Esophagus muscularis mucosa (tissue), 4 donors: Measurements from ENCODE around the gene ATP2A3. TPM values are rescaled to one million over a fixed set of nuclear protein-coding genes. Genes with fewer than 3 reads are reported as not detected.
A peak's percentile ranks its signal among the peaks of the same experiment; 100 is the strongest.

Experiments used
- DNase-seq: peaks from one replicate; pipeline ENCODE4 v3.0.0-alpha.2; 2017; ENCODE audit errors: extremely low spot score
- H3K27ac ChIP-seq, 4 donors: fragments of 200-600 bp; sonication (generic); replicated peaks in 1 of 4; 1 replicate in 3 of 4; 2 replicates in 1 of 4; pipeline ENCODE4 v1.5.1; 2016 to 2019; ENCODE audit warnings: mild to moderate bottlenecking in 1 of 4
- H3K27me3 ChIP-seq, 4 donors: fragments of 200-600 bp; sonication (generic); one replicate each; pipeline versions ENCODE4 v1.5.1 to v1.6.0; 2016 to 2019
- H3K36me3 ChIP-seq, 4 donors: fragments of 200-600 bp; sonication (generic); one replicate each; pipeline ENCODE4 v1.5.1; 2016 to 2019
- H3K4me1 ChIP-seq, 4 donors: fragments of 200-600 bp; sonication (generic); one replicate each; pipeline ENCODE4 v1.5.1; 2016 to 2019
- H3K4me3 ChIP-seq, 4 donors: fragments of 200-600 bp; sonication (generic); 1 replicate in 2 of 4; 2 replicates in 2 of 4; pipeline ENCODE4 v1.5.1; 2016 to 2019; ENCODE audit warnings: mild to moderate bottlenecking in 4 of 4, moderate library complexity in 1 of 4
- H3K9me3 ChIP-seq, 4 donors: fragments of 200-600 bp; sonication (generic); 1 replicate in 3 of 4; 2 replicates in 1 of 4; pipeline ENCODE4 v1.5.1; 2016 to 2019
- CTCF ChIP-seq, 3 experiments: fragments of 200-600 bp in 2 of 3; fragments of 450-650 bp in 1 of 3; sonication (generic) in 2 of 3; IDR thresholded peaks; one replicate each; pipeline ENCODE4 v1.5.1; 2017 to 2019; ENCODE audit warnings: antibody characterized with exemption in 3 of 3, mild to moderate bottlenecking in 2 of 3, moderate library complexity in 1 of 3
- EP300 ChIP-seq: sonication (generic); formaldehyde crosslinking; IDR thresholded peaks from one replicate; pipeline ENCODE4 v1.6.1; 2017; ENCODE audit warnings: antibody characterized with exemption
- POLR2A ChIP-seq: fragments of 450-650 bp; IDR thresholded peaks from one replicate; pipeline ENCODE4 v1.6.1; 2017; ENCODE audit warnings: antibody characterized with exemption, moderate library complexity, mild to moderate bottlenecking, low read depth
- POLR2AphosphoS5 ChIP-seq, 2 donors: sonication (generic); formaldehyde crosslinking; IDR thresholded peaks; one replicate each; pipeline ENCODE4 v1.6.1; 2017; ENCODE audit warnings: antibody characterized with exemption in 2 of 2
- WGBS: methylation state at CpG from one replicate; pipeline ENCODE4 v1.1.5; 2018; 5-methylcytosine and 5-hydroxymethylcytosine counted together
- intact Hi-C: fragments of 100-400 bp; cut with DNase I; formaldehyde crosslinking; loops from one replicate; pipeline ENCODE4 v1.15.1; 2023
- total RNA-seq, 4 donors: library from RNA; depleted of rRNA; stranded (reverse); fragments of >200 nt; gene quantifications; one replicate each; pipeline versions ENCODE4 v1.1.0 to v1.2.1, GENCODE V29; 2016

ATP2A3 gene
- total RNA-seq, 4 donors from 2014 or later: 17.9 to 35.4 (median 24.8) TPM

GRCh38 chr17:3887804-3888203 lies 76.4 kb downstream of the ATP2A3 start:
- intact Hi-C loops: no loop called here
- no peak for DNase-seq
- peak overlapping the region; percentile 88 to 91 (median 90) for H3K27ac ChIP-seq
- TF ChIP-seq POLR2AphosphoS5 (IDR thresholded peaks at IDR 0.05): no peak
- TF ChIP-seq CTCF (IDR thresholded peaks at IDR 0.05): no peak
- no peak for TF ChIP-seq POLR2A
- no peak for TF ChIP-seq EP300
- H3K36me3 ChIP-seq: peaks cover 0 to 26% (median 24%) of the 10 kb centered on the region in 4 donors
- H3K9me3 ChIP-seq: no peaks in the 10 kb centered on the region
- no peak overlapping the region for H3K4me3 ChIP-seq
- 46% methylated on average over 7 of the region's 9 CpGs for WGBS
- H3K4me1 ChIP-seq: peaks cover 64 to 77% (median 76%) of the 10 kb centered on the region in 4 donors
- H3K27me3 ChIP-seq: no peaks in the 10 kb centered on the region

DNA sequence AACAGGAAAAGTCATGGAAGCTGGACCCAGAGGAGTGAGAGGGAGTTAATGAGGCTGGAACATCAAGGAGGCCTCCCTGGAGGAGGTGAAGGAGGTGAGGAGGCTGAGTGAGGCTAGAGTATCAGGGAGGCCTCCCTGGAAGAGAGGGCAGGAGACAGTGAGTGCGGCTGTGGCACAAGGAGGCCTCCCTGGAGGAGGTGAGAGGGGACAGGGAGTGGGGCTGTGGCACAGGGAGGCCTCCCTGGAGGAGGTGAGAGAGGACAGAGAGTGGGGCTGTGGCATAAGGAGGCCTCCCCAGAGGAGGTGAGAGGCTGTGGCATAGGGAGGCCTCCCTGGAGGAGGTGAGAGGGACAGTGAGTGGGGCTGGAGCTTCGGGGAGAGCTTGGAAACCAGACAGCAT lies 76.8 kb downstream of the ATP2A3 start:
- Histone ChIP-seq H3K4me1 (peaks cover 63 to 74% (median 73%) of the 10 kb centered on the region in 4 donors), H3K9me3 (no peaks in the 10 kb centered on the region), H3K36me3 (peaks cover 0 to 30% (median 28%) of the 10 kb centered on the region in 4 donors), H3K27ac (peak overlapping the region; percentile 88 to 91 (median 90)), H3K4me3 (no peak overlapping the region), H3K27me3 (no peaks in the 10 kb centered on the region)
- WGBS: 59% methylated on average over 2 of the region's 2 CpGs
- TF ChIP-seq CTCF (IDR thresholded peaks at IDR 0.05) (no peak), POLR2A (no peak), EP300 (no peak), POLR2AphosphoS5 (IDR thresholded peaks at IDR 0.05) (no peak)
- intact Hi-C loops: no loop called here
- no peak for DNase-seq

DNA sequence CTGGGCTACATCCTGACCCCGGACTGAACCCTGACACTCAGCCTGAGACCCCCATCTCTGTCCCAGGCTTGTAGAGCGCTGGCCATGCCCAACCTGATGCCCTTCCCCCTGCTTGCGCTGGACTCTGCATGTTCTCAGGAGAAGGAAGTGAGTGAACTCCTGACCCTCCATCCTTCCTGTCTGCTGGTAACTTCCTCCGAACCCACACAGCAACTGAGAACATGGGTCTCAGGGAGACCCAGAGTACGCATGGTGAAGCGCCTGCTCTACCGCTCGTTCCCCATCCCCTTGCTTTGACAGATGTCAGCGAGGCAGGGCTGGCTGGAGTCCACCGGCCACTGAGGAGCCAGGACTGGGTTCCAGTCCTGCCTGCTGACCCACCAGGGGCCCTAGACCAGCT lies 77.5 kb downstream of the ATP2A3 start:
- DNase-seq: no peak
- TF ChIP-seq POLR2AphosphoS5 (IDR thresholded peaks at IDR 0.05) (peak; percentile 48 to 56), EP300 (no peak), POLR2A (no peak)
- H3K9me3 ChIP-seq: no peaks in the 10 kb centered on the region
- peaks cover 0 to 36% (median 29%) of the 10 kb centered on the region in 4 donors for H3K36me3 ChIP-seq
- peaks cover 57 to 68% (median 66%) of the 10 kb centered on the region in 4 donors for H3K4me1 ChIP-seq
- H3K27me3 ChIP-seq: no peaks in the 10 kb centered on the region
- no peak overlapping the region for H3K4me3 ChIP-seq
- intact Hi-C loops: no loop called here
- WGBS: 67% methylated on average over 5 of the region's 10 CpGs
- peak overlapping the region; percentile 88 to 91 (median 90) for H3K27ac ChIP-seq

GRCh38 chr17:3885970-3886369 lies 78.3 kb downstream of the ATP2A3 start:
- no peak overlapping the region for H3K4me3 ChIP-seq
- no peak for DNase-seq
- 78% methylated on average over 4 of the region's 4 CpGs for WGBS
- intact Hi-C loops: no loop called here
- TF ChIP-seq POLR2AphosphoS5 (IDR thresholded peaks at IDR 0.05): no peak
- no peaks in the 10 kb centered on the region for H3K27me3 ChIP-seq
- H3K4me1 ChIP-seq: peaks cover 49 to 60% (median 58%) of the 10 kb centered on the region in 4 donors
- H3K36me3 ChIP-seq: peaks cover 0 to 41% (median 29%) of the 10 kb centered on the region in 4 donors
- no peak overlapping the region for H3K27ac ChIP-seq
- no peaks in the 10 kb centered on the region for H3K9me3 ChIP-seq

- TF ChIP-seq EP300 (no peak), CTCF (IDR thresholded peaks at IDR 0.05) (no peak), POLR2A (no peak), POLR2AphosphoS5 (IDR thresholded peaks at IDR 0.05) (no peak)
- no peak overlapping the region for H3K4me3 ChIP-seq
- peaks cover 0 to 41% (median 29%) of the 10 kb centered on the region in 4 donors for H3K36me3 ChIP-seq
- peak overlapping the region in 1 of 4 donors; percentile 2 for H3K27ac ChIP-seq
- no peaks in the 10 kb centered on the region for H3K9me3 ChIP-seq
- no peak for DNase-seq
- no peaks in the 10 kb centered on the region for H3K27me3 ChIP-seq
- intact Hi-C loops: no loop called here
- H3K4me1 ChIP-seq: peaks cover 42 to 53% (median 51%) of the 10 kb centered on the region in 4 donors
- WGBS: 78% methylated on average over 3 of the region's 14 CpGs
Observed at GRCh38 chr17:3885271-3885670, 79.0 kb downstream of the ATP2A3 start.

GRCh38 chr17:3884188-3884587 lies 80.0 kb downstream of the ATP2A3 start:
- H3K9me3 ChIP-seq: no peaks in the 10 kb centered on the region
- no peak overlapping the region for H3K27ac ChIP-seq
- DNase-seq: no peak
- H3K27me3 ChIP-seq: no peaks in the 10 kb centered on the region
- TF ChIP-seq CTCF (IDR thresholded peaks at IDR 0.05) (no peak), POLR2AphosphoS5 (IDR thresholded peaks at IDR 0.05) (no peak), POLR2A (no peak), EP300 (no peak)
- H3K4me3 ChIP-seq: no peak overlapping the region
- H3K36me3 ChIP-seq: peaks cover 0 to 46% (median 29%) of the 10 kb centered on the region in 4 donors
- intact Hi-C loops: no loop called here
- H3K4me1 ChIP-seq: peaks cover 31 to 51% (median 44%) of the 10 kb centered on the region in 4 donors
- WGBS: 85% methylated on average over 6 of the region's 12 CpGs
